HG03442 (cell line): ENCODE data around the gene IL17A.

ENCODE experiments used
- ATAC-seq: cut with Tn5 transposase; IDR thresholded peaks from one replicate; pipeline ENCODE4 v1.9.1; 2021; ENCODE audit warnings: mild to moderate bottlenecking, moderate library complexity; ENCODE audit not compliant: unreplicated experiment

IL17A gene

DNA sequence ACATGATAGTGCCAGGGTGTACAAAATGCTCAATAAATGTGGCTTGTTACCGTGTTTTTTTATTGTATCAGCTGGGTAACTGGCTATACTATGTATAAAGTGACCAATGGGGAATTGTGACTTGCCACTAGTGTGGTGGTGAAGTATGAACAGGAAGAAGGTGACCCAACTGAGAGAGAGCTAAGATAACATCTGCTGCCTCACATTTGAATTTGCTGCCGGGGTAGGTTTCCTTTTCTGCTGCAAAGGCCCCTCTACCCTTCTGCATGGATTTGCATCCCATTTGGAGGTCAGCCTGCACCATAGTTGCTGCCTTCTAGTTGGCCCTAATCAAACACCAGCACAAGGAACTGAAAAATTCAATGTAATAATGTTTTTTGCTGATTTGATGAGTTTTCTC is 24.1 kb downstream of the IL17A start:
- ATAC-seq: peak; percentile 83

DNA sequence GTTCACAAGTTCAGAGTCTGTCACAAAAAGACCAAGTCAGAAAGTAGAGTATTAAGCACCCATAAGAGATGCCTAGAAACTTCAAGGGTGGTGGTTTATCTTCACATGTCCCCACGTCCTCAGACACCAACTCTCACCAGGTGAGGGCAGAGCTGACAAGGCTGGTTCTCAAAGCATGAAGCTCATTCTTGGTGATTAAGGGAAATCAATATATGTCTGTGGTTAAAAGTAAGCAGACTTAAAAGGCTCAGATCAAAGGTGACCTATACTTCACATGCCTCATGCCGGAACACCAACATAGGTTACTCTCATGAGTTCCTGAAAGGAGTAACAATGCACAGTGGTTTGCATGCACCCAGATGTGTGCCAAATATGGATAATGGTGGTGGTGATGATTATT is 27.0 kb downstream of the IL17A start:
- ATAC-seq: no peak

DNA sequence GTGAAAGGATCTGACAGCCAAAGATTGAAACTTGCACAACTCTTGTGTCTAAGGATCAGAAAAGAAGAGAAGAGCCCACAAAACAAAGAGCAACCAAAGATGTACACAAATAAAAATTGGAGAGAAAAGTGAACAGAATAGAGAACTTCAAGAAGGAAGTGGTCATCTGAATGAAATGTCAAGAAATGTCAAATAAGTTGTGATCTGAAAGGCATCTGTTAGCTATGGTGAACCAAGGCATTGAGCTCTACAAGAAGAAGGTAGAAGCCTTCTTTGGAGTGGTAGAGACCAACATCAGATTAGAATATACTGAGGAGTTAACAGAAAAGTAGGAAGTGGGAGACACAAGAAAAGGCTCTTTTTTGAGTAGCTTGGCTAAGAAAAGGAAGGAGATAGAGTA is 29.6 kb downstream of the IL17A start:
- no peak for ATAC-seq

DNA sequence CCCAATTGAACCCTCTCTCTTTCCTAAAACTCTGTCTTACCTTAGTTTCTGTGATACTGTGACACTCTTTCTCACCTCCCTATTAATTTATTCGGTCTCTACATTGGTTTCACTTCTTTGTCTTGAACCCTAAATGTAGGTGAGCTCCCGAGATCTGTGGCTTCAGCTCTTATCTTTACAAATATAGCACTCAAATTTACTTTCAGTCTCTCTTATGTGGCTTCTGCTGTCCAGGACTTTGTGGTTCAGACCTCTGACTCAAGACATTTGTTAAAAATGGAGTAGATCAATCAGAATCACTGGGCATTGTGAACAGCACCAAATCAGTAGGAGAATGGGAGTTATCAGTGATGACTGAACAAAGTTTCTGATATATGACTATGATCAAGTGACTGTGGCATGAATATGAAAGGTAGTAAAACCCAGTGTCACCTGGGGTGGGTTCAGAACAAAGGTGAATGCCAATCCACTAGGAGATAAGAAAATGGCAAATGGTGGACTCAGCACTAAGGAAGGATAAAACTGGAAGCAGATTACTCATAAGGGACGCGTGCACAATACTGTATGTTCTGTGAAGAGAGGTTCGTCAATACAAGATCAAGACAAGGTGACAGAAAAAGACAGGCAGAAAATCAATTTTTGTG is 30.9 kb downstream of the IL17A start:
- ATAC-seq: peak; percentile 52

DNA sequence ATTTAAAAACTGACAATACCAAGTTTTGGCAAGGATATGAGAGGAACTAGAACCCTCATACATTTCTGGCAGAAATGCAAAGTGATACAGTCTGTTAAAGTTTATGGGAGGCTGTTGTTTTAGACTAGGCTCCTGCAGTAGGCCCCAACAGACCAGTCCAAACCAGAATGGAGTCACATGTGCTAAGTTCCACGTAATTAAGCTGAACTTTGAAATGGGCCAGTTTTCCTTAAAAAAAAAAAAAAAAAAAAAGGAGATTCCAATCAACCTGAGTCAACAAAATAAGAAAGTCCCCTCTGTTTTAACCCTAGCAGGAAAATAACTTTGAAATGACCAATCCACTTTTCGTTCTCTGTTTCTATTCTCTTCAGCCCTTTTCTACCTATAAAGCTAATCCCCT is 31.6 kb downstream of the IL17A start:
- no peak for ATAC-seq

DNA sequence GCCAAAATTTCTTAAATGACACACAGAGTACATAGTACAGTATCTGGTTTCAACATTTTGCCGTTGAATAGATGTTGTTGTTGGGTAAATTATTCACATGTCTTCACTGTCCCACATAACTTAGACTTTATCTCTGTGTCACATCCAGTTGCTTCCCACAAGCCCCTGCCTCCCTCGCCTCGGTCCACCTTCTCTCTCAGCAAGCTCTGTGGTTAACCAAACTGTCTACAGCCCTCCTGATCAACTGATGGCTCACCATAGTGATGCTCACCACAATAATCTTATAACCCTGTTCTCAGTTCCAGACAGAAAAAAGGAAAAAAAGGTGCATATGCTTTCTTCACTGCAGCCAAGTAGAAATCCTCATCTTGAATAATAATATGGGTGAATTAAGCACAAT is 35.1 kb downstream of the IL17A start:
- ATAC-seq: peak; percentile 84

DNA sequence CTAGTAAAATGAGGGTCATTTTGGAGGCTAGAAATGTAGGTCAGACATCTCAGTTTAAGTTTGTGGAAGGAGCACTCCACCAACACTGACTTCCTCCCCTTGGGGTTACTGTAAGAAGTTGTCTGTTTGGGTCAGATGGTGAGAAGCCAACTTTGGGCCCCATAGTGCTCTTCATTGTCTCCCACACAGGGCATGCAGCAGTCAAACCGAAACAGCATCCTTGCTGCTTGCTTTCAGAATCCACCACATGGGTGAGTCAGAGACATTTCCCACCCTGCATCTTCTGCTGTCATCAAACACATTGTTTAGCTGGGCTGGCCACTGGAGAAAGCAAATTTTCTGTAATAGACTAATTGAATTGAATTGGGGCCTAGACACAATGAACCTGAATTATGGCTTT is 41.3 kb downstream of the IL17A start:
- ATAC-seq: peak; percentile 99

DNA sequence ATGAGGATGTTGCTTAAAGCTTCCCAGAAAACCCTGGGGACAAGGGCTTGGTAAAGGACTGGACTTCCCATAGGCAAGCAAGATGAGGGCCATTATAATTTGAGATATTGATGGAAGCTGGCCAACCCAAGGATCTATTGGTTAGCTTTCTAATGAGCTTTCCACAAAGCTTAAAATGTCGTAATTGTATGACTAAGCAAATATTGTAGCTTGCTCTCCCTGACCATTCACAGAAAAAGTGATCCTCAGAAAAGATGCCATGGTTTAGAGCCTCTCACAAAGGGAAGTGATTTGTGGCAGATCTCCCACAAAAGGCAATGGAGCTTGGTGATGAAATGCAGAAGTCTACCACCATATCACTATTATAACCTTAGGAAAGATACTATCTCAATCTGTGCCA is 44.5 kb downstream of the IL17A start:
- ATAC-seq: no peak

DNA sequence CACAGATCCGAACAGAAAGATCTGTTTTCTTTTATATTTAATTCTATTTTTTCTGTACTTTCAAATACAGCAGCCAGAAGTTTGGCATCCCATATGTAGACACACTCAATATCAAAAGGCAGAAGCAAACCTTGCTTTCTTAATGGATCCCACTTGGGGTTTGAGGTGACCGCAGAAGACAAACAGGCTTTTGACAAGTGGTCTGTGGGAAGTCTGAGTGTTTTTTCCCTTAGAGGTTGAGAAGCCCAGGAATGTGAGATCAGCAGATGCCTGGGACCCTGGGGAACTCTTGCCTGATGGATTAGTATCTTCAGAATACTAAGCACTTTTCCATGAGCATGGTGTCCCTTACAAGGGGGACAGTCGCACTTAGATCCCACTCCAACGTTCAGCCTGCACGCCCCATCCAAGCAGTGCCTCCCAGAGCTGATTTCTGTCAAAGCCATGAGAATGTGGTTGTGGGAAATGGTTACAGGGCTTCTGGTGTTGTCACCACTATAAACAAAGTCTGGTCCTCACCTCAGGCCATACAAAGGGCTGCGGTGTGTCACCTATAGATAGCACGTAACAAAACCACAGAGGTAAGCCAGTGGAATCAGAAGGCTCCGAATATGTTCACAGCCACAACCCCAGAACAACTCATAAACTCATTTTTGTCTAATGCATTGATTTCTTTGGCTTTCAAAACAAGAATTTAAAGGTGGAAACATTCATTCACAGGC is 45.4 kb downstream of the IL17A start:
- ATAC-seq: peak; percentile 20

DNA sequence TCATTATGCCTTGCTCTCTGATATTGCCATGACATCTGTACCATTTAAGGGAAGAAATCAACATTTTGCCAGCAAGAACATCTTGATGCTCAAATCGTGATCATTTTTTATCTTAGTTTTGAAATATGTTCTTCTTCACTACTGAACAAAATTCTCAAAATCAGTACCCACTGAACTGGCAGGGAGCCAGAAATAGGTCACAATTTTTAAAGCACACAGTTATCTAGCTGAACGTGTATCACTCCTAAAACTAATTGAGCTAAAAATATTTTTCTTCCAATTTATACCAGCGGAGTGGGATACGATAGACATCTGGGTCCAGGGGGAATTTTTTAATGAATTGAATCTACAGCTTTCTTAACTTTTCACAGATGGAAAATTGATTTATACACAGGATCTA is 46.8 kb downstream of the IL17A start:
- ATAC-seq: no peak

DNA sequence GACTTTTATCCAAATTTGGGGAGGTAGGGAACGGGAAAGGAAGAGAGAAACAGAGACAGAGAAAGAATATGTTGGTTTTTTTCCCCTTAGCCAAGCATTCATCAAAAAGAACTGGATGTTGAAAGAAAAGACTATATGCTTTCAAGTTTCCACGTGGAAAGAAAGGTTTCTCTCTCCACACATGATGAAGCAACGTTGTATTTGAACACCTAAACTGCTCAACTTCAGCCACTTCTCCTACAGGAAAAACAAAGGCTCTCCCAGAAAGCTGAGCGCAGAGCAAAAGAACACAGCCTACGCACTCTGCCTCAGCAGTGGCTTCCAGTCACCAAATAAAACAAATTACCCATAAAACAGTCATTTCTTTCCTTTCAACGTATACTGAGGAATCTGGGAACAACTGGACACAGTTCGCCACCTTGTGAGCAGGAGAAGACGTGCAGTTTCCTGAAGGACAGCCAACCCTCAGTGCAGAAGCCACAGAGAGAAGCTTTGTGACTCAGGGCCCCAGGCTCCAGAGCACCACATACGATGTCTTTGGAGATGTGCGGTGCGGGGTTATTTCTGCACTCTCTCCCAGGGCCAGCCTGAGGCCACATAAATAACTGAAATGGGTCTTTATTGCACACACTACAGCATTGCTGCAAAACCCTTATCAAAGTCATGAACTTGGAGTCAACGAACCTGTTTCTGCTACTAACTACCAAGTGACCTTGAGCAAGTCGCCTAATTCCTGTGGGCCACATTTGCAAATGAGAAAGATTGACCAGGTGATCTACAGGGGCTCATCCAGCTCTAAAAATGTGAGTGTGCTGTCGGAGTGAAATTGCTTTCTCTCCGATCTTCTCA is 48.0 kb downstream of the IL17A start:
- ATAC-seq: peak; percentile 77
